SK-MEL-5 (cell line): ENCODE results near the gene DENND5A. TPM values are rescaled to one million over a fixed set of nuclear protein-coding genes. Genes with fewer than 3 reads are reported as not detected.

Source experiments
- DNase-seq: peaks from one replicate; pipeline ENCODE4 v3.0.0-alpha.2; 2016; ENCODE audit warnings: low read depth, low spot score
- in situ Hi-C: cut with HindIII; loops from 2 replicates; pipeline ENCODE4 v1.10.0; 2016; ENCODE audit warnings: low sequenced_read_pairs, high pct_unique_total_duplicates, low pct_unique_long_range_greater_than_20kb
- total RNA-seq: library from RNA; depleted of rRNA; stranded (reverse); fragments of >200 nt; shearing (Covaris generic); gene quantifications from 2 replicates; pipeline ENCODE4 v1.2.3, GENCODE V29; 2014

DENND5A gene
- total RNA-seq, 1 experiment from 2014 or later: 63.9 TPM

- no peak for DNase-seq
- in situ Hi-C loops: no loop called here
Observed at GRCh38 chr11:9158898-9159391, 106.2 kb downstream of the DENND5A start.

- no peak for DNase-seq
- in situ Hi-C loops: no loop called here
Observed at GRCh38 chr11:9155930-9156329, 109.2 kb downstream of the DENND5A start.

GRCh38 chr11:9153651-9154050, 111.5 kb downstream of the DENND5A start:
- DNase-seq: no peak
- in situ Hi-C loops: no loop called here

GRCh38 chr11:9151631-9152030, 113.5 kb downstream of the DENND5A start:
- in situ Hi-C loops: no loop called here
- no peak for DNase-seq

- DNase-seq: no peak
- in situ Hi-C loops: no loop called here
Observed at GRCh38 chr11:9150926-9151325, 114.2 kb downstream of the DENND5A start.

- in situ Hi-C loops: no loop called here
Observed at GRCh38 chr11:9150501-9150900, 114.6 kb downstream of the DENND5A start.

GRCh38 chr11:9148727-9149126, 116.4 kb downstream of the DENND5A start:
- in situ Hi-C loops: no loop called here
- no peak for DNase-seq

More at GRCh38 chr11:9150501-9150900, 114.6 kb downstream of the DENND5A start:
- no peak for DNase-seq

- in situ Hi-C loops: no loop called here
- DNase-seq: no peak
Observed at GRCh38 chr11:9148035-9148434, 117.1 kb downstream of the DENND5A start.

GRCh38 chr11:9146477-9146876, 118.7 kb downstream of the DENND5A start:
- in situ Hi-C loops: no loop called here
- DNase-seq: no peak

- no peak for DNase-seq
- in situ Hi-C loops: no loop called here
Observed at GRCh38 chr11:9145283-9145682, 119.9 kb downstream of the DENND5A start.

- DNase-seq: no peak
- in situ Hi-C loops: no loop called here
Observed at GRCh38 chr11:9144828-9145227, 120.3 kb downstream of the DENND5A start.

GRCh38 chr11:9143721-9144120, 121.4 kb downstream of the DENND5A start:
- no peak for DNase-seq
- in situ Hi-C loops: no loop called here

- in situ Hi-C loops: no loop called here
- DNase-seq: no peak
Observed at GRCh38 chr11:9142732-9143131, 122.4 kb downstream of the DENND5A start.

- DNase-seq: no peak
- in situ Hi-C loops: no loop called here
Observed at GRCh38 chr11:9141186-9141585, 124.0 kb downstream of the DENND5A start.

GRCh38 chr11:9139628-9140357, 125.4 kb downstream of the DENND5A start:
- in situ Hi-C loops: no loop called here
- DNase-seq: no peak

GRCh38 chr11:9138612-9139579, 126.3 kb downstream of the DENND5A start:
- peak; percentile 39 for DNase-seq
- in situ Hi-C loops: no loop called here

- DNase-seq: no peak
- in situ Hi-C loops: no loop called here
Observed at GRCh38 chr11:9138133-9138453, 127.1 kb downstream of the DENND5A start.

GRCh38 chr11:9137293-9138132, 127.6 kb downstream of the DENND5A start:
- peak; percentile 76 for DNase-seq
- in situ Hi-C loops: no loop called here
